H1 (cell line): ENCODE measurements around the gene SPATA32.
"Not testable (repeated sequence)": the region's sequence is repeated elsewhere in the genome, so short reads cannot be mapped to it uniquely, and the experiment has no call there.

Experiments used
- CTCF ChIP-seq, 3 experiments: IDR thresholded peaks; 1 replicate in 2 of 3; 2 replicates in 1 of 3; pipeline versions ENCODE4 v1.5.1 to v1.6.1; 2011; ENCODE audit warnings: low read length in 3 of 3, mild to moderate bottlenecking in 3 of 3, inconsistent platforms in 2 of 3, low read depth in 1 of 3, moderate library complexity in 1 of 3; ENCODE audit not compliant: insufficient read depth in 1 of 3; ENCODE audit errors: control extremely low read depth in 1 of 3
- KDM1A ChIP-seq: fragments of 200-600, 300-600 bp; sonication (generic); IDR thresholded peaks from 2 replicates; pipeline ENCODE4 v1.7.1; 2016; ENCODE audit warnings: mild to moderate bottlenecking, low read length, borderline replicate concordance
- POLR2A ChIP-seq, 2 experiments: IDR thresholded peaks; 1 replicate in 1 of 2; 2 replicates in 1 of 2; pipeline ENCODE4 v1.6.1; 2011; ENCODE audit warnings: low read depth in 2 of 2, low read length in 2 of 2, mild to moderate bottlenecking in 2 of 2; ENCODE audit errors: control extremely low read depth in 1 of 2
- RAD21 ChIP-seq, 2 experiments: IDR thresholded peaks in 1 of 2; conservative IDR thresholded peaks in 1 of 2; 2 replicates each; pipeline ENCODE4 v1.6.1; 2011; ENCODE audit warnings: low read depth in 2 of 2, low read length in 2 of 2, improper control_type of control experiment in 1 of 2, inconsistent platforms in 1 of 2, mild to moderate bottlenecking in 1 of 2, moderate library complexity in 1 of 2
- RFX5 ChIP-seq: IDR thresholded peaks from 2 replicates; pipeline ENCODE4 v1.6.1; 2011; ENCODE audit warnings: low read depth, low read length, improper control_type of control experiment, borderline replicate concordance

- TF ChIP-seq KDM1A; RFX5; CTCF (IDR thresholded peaks at IDR 0.05; ENCODE audit: control extremely low read depth in 1 of 3, insufficient read depth in 1 of 3, low read depth in 1 of 3, low read length in 3 of 3); RAD21 (IDR thresholded peaks at IDR 0.05 in 1 of 2, conservative IDR thresholded peaks at IDR 0.05 in 1 of 2; ENCODE audit: low read depth in 2 of 2, low read length in 2 of 2); POLR2A (IDR thresholded peaks at IDR 0.05; ENCODE audit: control extremely low read depth in 1 of 2, low read depth in 2 of 2, low read length in 2 of 2): not testable (repeated sequence)
These were observed 8.7 kb downstream of the SPATA32 start for GRCh38 chr17:45253237-45253636.
